Choroid plexus epithelial cell (primary cell): Measurements from ENCODE around the gene SOST.
A peak's percentile ranks its signal among the peaks of the same experiment; 100 is the strongest.

Source experiments
- DNase-seq: peaks from one replicate; pipeline ENCODE4 v3.0.0-alpha.2; 2010; ENCODE audit warnings: low read depth
- H3K4me3 ChIP-seq: 2 replicates; pipeline ENCODE4 v1.5.1; 2011; ENCODE audit warnings: low read depth, mild to moderate bottlenecking, control low read depth, low read length, moderate library complexity
- TF ChIP-seq, protein P1 (sequence below): conservative IDR thresholded peaks from 2 replicates; pipeline ENCODE4 v1.5.1; 2011; ENCODE audit warnings: low read depth, mild to moderate bottlenecking, control low read depth, inconsistent platforms, low read length, moderate library complexity

The SOST gene

DNA sequence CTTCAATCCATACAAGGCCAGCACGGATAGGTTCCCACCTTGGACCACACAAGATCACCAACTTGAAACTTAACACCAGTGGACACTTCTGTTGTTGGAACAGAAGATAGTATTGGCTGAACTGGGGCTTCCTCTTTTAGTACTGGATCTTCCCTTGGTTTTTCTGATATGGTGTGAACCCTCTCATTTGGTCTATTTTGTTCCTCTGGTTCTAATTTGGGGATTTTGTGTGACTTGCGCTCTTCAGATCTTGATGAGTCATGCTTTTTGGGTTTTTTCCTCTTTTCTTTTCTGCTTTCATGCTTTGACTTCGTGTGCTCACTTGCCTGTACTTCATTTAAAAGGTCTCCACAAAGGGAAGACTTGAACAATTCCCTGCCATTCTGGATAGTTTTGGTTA, 39.0 kb downstream of the SOST start:
- TF ChIP-seq, protein P1, sequence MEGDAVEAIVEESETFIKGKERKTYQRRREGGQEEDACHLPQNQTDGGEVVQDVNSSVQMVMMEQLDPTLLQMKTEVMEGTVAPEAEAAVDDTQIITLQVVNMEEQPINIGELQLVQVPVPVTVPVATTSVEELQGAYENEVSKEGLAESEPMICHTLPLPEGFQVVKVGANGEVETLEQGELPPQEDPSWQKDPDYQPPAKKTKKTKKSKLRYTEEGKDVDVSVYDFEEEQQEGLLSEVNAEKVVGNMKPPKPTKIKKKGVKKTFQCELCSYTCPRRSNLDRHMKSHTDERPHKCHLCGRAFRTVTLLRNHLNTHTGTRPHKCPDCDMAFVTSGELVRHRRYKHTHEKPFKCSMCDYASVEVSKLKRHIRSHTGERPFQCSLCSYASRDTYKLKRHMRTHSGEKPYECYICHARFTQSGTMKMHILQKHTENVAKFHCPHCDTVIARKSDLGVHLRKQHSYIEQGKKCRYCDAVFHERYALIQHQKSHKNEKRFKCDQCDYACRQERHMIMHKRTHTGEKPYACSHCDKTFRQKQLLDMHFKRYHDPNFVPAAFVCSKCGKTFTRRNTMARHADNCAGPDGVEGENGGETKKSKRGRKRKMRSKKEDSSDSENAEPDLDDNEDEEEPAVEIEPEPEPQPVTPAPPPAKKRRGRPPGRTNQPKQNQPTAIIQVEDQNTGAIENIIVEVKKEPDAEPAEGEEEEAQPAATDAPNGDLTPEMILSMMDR = no peak
- no peak overlapping the region for H3K4me3 ChIP-seq
- DNase-seq = no peak

DNA sequence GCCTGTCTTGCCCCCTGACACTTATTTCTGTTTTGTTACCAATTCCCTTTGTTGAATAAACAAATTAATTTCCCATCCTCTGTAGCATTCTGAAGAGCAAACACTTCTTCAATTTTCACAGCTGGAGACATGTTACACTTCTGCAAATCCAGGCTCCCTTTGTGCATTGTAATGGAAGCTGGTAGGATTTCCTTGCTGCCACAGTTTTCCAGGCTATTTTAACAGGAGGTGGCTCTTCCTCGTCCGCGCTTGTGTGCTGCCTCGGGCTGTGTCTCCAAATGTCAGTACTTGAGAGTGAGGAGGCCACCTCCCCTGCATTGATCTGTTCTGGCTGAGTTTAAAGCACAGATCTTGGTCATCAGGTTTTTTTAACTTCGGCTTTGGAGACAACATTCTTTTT, 40.0 kb downstream of the SOST start:
- TF ChIP-seq, protein P1 = no peak
- no peak overlapping the region for H3K4me3 ChIP-seq
- no peak for DNase-seq

DNA sequence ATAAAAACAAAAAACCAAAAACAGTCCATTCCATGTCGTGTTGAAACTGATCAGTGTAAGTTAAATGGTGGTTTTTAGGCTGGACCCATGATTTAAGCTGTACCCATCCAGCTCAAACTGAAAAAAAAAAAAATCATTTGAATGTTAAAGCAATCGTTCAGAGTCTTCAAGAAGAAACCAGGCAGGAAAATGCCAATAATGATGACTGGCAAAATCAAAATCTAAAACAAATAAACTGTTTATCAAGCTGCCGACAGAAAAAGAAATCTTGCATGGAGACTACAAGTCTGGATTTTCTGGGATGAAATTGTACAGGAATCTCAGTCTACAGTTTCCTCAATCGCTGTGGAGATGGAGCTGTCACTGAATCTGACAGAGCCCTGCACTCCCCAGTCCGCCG, 40.7 kb downstream of the SOST start:
- no peak overlapping the region for H3K4me3 ChIP-seq
- no peak for DNase-seq
- TF ChIP-seq, protein P1 = no peak

DNA sequence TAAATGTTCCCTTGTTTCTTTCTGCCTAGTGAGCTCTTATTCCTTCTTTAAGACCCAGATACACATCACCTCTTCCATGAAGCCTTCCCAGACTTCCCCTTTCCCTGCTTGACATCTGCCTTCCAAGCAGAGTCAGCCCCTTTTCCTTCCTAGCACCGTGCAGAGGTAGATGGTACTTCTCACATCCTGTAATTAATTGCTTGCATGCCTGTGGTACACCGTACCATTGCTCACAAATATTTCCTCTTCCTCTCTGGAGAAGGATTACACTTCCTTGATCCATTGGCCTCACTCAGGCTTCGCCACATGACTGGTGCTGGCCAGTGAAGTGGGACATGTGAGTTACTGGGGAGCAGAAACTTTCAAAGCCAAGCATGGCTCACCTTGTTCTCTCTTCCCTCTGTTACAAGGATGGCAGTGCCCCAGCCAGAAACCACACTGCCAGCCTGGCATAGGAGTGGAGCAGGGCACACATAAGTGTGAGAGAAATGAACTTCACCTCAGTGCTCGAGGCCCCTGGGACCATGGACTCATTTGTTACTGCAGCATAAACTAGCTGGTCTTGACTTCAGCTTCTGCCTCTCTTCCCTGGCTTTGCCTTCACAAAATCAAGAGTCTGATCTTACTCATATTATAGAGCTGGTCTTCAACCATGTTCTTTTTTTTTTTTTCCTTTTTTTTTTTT, 44.0 kb downstream of the SOST start:
- TF ChIP-seq, protein P1 = no peak
- no peak overlapping the region for H3K4me3 ChIP-seq
- peak; percentile 39 for DNase-seq

DNA sequence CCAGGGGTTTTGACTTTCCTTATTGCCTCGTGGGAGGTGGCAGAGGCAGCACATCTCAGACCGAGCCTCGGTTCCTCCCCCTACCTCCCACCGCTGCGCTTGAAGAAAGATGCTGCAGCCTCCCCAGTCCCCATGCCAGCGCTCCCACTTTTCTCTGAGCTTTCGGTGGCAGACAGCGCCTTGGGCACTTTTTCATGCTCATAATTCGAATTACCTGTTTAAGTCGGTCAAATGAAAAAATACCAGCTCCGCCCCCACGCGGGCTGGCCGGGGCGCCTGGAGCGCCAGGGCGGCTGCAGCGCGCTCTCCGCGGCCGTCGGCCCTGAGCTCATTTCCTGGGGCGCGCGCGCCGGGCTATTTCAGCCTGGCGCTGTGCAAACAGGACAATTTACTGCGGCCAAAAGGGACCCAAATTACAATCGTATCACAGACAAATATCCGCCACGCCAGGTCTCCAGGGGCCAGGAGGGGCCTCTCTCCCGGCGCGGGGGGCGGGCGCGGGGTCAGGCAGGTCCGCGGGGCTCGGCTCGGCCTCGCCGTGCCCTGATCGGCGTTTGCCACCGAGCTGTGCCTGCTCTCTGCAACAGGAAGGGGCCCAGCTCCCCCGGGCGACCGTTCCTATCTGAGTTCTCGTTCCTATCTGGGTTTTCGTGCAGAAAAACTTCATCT, 45.0 kb downstream of the SOST start:
- TF ChIP-seq, protein P1 = no peak
- DNase-seq = peak; percentile 30
- peak overlapping the region; percentile 60 for H3K4me3 ChIP-seq

DNA sequence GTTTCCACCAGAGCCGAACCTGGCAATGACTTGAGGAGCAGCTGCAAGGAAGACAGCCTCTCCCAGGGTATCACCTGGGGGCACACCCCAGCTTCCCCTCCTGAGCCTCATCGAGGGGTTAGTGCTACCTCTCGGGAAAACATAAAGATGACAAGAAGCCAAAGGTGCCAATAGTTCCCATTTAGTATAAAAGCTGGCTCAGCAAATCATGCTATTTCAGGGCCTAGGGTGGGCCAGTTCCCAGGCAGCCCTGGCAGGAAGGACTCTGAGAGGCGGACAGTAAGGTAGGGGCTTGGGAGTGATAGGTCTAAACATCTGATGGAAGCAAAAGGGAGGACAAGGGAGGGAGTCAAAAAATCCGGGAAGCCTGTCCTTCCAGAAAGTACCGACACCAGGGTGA, 46.2 kb downstream of the SOST start:
- no peak for DNase-seq
- TF ChIP-seq, protein P1 = no peak
- H3K4me3 ChIP-seq = no peak overlapping the region

DNA sequence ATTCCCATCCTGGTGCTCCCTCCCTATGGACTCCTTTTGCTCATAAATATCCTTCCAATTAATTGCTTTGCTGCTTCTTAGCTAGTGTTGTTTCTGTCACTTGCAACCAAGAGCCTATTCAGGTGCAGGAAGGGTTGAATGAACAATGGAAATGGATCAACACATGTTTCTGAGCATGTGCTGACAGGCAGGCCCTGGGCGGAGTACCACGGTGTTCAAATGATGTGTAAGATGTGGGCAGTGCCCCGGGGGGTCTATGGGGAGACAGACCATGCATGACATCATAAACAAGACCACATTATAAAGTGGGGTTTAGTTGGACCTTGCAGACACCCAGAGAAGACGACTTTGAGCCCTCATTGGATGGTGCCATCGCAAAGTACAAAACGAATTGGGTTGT, 48.5 kb downstream of the SOST start:
- H3K4me3 ChIP-seq = no peak overlapping the region
- no peak for DNase-seq
- TF ChIP-seq, protein P1 = no peak
